NCI-H2196 (cell line): Measurements from ENCODE around the gene MAML2.
A peak's percentile ranks its signal among the peaks of the same experiment; 100 is the strongest.

ENCODE experiments used
- DNase-seq: peaks from one replicate; lab custom pipeline; 2025; ENCODE audit not compliant: unreplicated experiment; lab: John Stamatoyannopoulos, UW

The MAML2 gene

GRCh38 chr11:96242971-96243647, 99.9 kb downstream of the MAML2 start:
- peak; percentile 89 for DNase-seq

- no peak for DNase-seq
These were observed 100.7 kb downstream of the MAML2 start for GRCh38 chr11:96242191-96242847.

- DNase-seq = no peak
These were observed 101.6 kb downstream of the MAML2 start for GRCh38 chr11:96241331-96241841.

DNA sequence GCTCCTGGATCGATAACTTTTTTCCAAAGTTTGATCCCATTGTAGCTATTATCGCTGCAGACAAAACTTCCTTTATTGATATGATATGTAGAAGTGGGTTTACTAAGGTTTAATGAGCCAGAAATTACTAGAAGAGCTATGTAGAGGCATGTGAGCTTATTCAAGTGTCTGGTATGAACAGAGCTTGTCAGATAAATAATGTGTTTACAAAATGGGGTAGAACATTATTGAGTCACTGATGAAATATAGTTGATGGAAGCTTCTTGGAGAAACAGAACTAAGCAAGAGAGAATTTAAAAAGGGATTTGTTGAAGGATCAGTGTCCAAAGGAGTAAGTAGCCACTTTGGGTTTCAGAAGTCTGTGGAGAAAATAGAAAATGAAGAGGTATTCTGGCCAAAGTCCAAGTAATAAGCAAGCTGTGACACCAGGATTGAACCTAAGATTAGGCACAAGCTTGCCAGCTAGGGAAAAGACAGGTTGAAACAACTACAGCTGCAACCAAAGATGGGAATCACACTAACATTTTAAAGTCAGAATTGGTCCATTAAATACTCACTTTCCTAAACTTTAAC, 104.3 kb downstream of the MAML2 start:
- no peak for DNase-seq

DNA sequence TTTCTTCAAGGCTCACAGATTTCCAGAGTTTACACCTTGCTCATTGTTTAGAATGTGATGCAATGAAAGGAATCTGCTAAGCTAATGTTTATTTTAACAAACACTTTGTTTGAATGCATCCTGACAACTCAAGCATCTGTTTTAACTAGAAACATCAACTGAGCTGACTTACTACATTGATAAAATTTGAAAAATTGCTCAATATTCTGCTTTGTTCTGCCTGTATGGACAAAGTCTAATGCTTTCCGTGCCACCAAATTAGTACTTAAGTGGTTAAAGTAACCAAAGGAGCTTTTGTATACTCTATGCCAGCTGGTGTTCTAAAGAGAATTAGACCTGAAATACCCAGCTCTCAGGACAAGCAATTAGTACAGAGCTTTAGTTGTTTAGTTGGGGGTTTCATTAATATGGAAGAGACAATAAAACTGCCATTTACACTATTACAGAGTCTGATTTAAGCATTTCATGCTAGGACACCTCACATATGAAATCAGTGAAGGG, 105.2 kb downstream of the MAML2 start:
- peak; percentile 9 for DNase-seq

DNA sequence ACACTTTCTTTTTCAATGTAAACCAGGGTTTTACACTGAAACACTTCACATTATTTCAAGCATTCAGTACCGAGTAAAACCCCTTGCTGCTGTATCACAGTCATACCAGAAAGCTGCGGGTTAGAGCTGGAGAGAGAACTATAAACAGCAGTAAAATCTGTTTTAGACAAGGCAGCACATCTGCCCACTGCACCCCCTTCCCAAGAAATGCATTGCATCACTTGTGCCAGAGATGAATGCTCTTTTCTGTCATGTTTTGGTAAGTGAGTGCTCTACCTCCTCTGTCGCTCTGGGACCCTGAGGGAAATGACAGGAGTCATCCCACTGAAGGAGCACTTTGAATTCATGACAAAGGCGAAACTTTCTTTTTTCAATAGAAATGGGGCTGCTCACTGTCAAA, 107.2 kb downstream of the MAML2 start:
- no peak for DNase-seq

DNA sequence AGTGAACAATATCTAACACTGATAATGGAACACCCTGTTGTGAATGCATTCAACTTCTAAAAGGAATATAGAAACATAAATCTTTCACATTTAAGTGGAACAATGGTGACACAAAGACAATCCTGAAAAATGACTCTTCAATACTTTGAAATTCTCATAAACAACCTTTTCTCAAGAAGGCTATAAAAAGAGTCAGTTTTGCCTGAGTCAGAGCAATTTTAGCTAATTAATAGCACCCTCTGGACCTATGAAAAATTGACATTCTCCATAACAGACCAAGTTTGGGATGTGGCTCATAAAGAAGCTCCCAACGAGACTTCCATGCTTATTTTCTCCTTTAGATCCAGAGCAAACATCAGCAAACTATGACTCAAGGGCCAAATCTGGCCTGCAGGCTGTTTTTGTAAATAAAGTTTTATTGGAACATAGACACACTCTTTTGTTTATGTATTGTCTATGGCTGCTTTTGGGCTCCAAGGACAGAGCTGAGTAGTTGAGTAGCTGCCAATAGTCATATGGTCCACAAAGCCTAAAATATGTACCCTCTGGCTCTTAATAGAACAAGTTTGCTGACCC, 108.0 kb downstream of the MAML2 start:
- no peak for DNase-seq

DNA sequence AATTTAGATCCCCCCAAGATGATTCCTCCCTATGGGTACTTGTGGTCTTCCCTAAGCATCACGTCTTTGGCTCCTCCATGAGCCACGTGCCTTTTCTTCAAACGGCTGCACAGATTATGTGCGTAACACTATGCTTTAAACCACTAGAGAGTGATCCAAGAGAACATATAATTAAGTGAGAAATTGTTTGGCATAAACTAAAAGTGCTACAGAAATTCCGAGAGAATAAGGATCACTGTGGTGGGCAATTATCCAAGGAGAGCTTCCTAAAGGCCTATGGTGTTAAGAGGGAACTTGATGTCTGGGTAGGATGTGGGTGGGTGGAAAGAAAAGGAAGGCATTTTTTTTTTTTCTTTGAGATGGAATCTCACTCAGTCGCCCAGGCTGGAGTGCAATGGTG, 110.9 kb downstream of the MAML2 start:
- DNase-seq = no peak

DNA sequence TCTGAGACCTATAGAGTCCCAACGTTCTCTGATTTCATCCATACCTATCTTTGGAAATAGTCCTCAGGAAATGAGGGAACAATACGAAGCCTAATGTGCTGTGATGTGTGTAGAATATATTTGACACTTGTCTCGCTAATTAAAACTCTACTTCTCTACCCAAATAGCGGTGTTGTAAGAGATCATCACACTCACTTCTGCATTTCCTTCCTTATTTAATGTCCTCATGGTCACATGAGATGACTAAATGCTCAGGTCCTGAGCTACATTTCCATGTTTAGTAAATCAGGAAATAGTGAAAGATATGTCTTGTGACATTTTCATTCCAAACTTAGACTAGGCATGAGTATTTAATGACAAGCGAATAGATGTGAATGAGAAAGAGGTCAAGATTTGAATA, 112.3 kb downstream of the MAML2 start:
- no peak for DNase-seq

DNA sequence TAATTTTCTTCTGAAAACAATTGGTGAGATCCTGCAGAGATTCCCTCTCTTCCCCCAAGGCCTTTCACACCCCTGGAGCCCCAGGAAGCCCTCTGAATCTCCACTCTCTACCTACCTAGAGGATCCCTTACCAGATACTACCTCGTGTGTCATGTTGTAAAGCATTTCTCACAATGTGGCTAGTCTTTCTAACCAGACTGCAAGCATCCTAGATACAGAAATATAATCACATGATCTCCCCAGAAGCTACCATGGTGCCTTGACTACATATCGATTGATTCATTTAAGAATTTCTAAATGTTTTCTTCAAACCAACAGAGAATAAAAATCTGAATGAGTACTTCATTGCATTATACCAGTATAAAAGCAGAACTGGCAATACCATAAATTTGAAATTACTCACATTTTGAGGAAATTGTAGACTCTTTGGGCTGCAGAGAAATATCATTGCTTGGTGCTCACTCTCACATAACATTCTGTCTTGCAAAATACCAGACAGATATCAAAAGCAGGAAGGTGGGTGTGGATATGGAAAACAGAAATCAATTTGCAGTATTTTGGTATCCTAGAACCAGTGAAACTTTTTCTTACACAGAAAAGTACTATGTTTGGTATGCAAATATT, 113.5 kb downstream of the MAML2 start:
- DNase-seq = no peak

- DNase-seq = no peak
These were observed 114.1 kb downstream of the MAML2 start for GRCh38 chr11:96228910-96229309.

DNA sequence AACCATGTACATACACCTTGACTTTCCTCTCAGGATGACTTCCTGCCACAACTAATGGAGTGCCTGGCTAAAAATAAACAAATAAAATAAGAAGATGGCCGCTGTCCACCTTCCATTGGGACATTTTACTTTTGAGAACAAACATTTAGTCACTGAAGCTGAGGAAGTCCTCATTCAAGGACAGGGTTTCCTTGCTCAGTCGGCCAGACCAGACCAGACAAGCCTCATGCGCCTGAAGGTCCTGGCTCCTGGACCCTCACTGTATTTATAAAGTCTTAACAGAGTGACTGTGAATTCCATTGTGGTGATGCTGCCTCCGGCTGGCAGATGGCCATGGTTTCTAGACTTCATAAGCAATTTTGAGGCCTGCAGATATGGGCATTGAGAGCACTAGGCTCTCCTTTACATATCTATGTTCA, 114.5 kb downstream of the MAML2 start:
- no peak for DNase-seq

DNA sequence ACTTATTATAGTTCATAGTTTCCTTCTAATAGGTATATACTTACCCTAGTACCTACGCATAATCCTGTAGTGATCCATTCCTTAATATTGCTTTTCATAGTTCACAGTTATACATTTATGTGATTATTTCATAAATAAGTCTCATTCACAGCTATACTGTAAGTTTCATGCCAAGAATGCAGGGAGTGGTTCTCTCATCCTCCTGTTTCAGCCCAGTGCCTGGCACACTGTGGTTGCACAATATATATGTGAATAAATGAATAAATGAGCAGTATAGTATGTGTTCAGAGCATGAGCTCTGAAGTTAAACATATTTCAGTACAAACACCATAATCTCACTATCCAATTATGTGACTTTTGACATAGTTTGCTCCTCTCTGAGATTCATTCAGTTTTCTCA, 115.8 kb downstream of the MAML2 start:
- DNase-seq = no peak

DNA sequence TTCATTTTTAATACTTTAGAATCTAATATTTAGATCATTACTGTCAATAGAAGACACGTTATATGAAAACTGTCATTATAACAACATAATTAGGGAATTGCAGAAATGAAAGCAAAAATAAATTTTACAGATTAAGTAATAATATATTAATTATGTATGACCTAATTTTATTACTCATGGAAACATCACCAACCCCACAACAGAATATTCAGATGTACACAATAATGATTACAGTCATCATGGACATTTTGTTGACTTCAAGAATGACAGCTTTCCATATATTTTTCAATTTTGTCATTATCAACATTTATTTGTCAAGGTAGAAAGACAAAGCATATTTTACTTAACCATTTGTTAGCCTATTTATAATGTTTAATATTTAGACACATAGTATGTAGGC, 119.9 kb downstream of the MAML2 start:
- DNase-seq = no peak

DNA sequence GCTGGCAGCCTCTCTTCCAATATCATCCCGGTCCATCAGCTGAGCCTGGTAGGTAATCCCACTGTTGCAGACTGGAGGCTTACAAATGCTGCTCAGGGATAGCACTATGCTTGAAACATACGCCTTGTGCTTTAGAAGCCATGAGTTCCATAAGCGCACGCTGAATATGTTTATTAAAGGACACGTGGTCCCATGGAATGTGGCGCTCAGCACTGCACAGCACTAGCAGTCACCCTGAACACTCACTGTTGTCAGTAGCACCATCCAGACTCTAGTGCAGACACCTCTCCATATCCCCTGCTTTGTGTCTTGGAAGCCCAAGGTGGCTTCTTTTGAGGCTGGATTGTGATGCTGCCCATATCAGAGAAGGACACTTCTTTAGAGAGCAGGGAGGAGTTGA, 120.9 kb downstream of the MAML2 start:
- DNase-seq = no peak

DNA sequence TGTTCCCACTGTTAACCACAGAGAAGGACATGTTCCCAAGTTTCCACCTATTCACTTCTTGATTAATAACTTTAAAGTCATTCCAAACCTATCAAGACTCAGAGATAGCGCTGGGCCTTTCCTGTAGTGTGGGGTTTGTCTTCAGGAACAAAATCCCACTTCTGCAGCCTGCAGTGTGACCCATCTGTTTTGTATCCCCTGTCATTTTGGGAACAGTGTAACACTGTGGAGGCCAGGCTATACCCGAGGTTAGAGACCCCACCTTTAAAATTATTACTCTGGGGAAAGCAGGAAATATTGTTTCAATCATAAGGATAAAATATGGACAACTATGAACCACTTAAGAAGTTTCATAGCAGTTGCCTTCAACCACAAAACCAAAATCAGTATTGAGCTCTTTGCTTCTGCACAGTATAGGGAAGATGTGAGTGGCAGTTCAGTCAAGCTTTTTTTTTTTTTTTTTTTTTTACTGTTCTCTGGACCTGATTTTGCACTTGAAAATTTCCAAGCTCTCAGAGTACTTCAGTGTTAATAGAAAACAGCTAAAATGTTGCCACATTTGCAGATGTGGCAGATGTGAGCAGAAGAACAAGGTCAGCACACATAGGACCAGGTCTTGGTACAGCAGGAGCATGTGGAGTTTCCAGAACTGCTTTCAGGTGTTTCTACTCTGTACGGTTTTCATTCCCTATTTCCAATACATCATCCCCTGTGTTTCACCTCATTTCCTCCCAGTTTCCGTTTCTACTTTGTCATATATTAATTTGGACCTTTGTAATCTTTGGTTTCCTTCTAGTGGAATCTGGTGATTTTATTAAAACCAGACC, 121.5 kb downstream of the MAML2 start:
- no peak for DNase-seq

DNA sequence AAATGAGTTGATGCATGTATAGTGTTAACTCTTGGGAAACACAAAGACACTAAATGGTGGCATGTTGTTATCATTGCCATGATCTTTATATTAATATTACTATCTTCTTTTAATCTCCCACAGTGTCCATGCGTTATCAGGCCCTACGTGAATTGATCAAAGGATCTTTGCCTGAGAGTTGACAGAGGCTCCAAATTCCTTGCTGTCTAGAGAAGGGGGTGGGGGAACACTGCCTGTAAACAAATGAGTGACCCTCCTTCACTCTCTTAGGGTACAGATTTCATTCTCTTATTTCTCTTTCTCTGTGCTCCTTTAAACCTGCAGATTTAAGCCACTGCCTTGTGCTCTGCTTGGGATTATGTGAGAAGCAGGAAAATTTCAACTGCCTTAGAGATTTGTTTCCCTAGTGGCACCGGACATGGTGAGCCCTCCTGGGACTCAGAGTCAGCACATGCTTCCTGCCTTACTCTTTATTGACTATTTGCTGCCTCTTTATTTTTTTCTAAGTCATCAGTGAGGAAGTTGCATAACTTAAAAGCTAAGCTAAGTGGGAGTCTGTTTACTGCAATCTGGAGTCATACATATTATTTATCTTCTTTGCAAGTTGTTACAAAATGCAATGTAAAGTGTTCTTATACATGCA, 122.9 kb downstream of the MAML2 start:
- DNase-seq = no peak

GRCh38 chr11:96218901-96219300, 124.1 kb downstream of the MAML2 start:
- no peak for DNase-seq

- no peak for DNase-seq
These were observed 125.0 kb downstream of the MAML2 start for GRCh38 chr11:96218006-96218405.

DNA sequence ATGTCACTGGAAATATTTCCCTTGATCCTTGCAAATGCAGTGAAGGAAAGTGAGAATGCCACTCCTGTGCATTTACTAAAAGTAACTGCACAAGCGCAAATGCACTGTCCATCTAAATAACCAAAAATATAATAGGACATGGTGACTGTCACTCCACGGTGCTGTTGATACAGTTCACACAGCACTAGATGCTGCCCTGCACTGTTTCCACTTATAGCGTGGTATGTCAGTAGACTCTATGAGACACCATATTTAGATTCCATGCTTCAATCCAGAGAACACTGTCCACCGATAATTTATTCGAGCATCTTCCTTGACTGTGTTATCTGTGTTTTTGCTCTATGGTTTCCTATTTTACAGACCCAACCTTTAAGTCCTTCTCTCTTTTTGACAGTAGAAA, 125.8 kb downstream of the MAML2 start:
- no peak for DNase-seq
